A673 (cell line): ENCODE data around the gene FOXD4L4. TPM values are rescaled to one million over a fixed set of nuclear protein-coding genes. Genes with fewer than 3 reads are reported as not detected.
"Not testable (repeated sequence)": the region's sequence is repeated elsewhere in the genome, so short reads cannot be mapped to it uniquely, and the experiment has no call there.

Experiments
- Bru-seq: library from RNA; stranded (reverse); fragments of 400-500 nt; gene quantifications from one replicate; lab custom pipeline; 2021; lab: Mats Ljungman, UMichigan
- BruChase-seq, 2 experiments: library from RNA; stranded (reverse); fragments of 400-500 nt; gene quantifications; one replicate each; lab custom pipeline; 2021; lab: Mats Ljungman, UMichigan
- BruUV-seq: library from RNA; stranded (reverse); fragments of 400-500 nt; replicated peaks from 2 replicates; lab custom pipeline; 2021; lab: Mats Ljungman, UMichigan
- CTCF ChIA-PET: fragments of 300-600 bp; sonication (Branson Sonifier 250); formaldehyde crosslinking; loops from one replicate; lab custom pipeline; 2022; ENCODE audit warnings: antibody characterized with exemption; lab: Charles Lee
- POLR2A ChIA-PET: fragments of 300-600 bp; sonication (Branson Sonifier 250); formaldehyde crosslinking; loops from one replicate; lab custom pipeline; 2022; ENCODE audit warnings: antibody characterized with exemption; ENCODE audit not compliant: low non-redundant PET; lab: Charles Lee
- DNase-seq: peaks from one replicate; pipeline ENCODE4 v3.0.0-alpha.2; 2015; ENCODE audit warnings: low spot score
- H3K27ac ChIP-seq: fragments of 200-600 bp; sonication (generic); 2 replicates; pipeline ENCODE4 v1.5.1; 2016; ENCODE audit warnings: mixed run types, low read depth, mild to moderate bottlenecking, mixed read lengths, antibody characterized with exemption, low read length; ENCODE audit not compliant: poor library complexity, severe bottlenecking
- H3K27me3 ChIP-seq: fragments of 200-600 bp; sonication (generic); replicated peaks from 2 replicates; pipeline ENCODE4 v1.6.1; 2017; ENCODE audit warnings: mixed run types, low read depth, mild to moderate bottlenecking, mixed read lengths, antibody characterized with exemption, low read length; ENCODE audit not compliant: insufficient read depth, poor library complexity
- H3K36me3 ChIP-seq: fragments of 200-600 bp; sonication (generic); 2 replicates; pipeline ENCODE4 v1.6.1; 2016; ENCODE audit warnings: mixed run types, mild to moderate bottlenecking, mixed read lengths, antibody characterized with exemption, low read length; ENCODE audit not compliant: insufficient read depth, poor library complexity, severe bottlenecking
- H3K4me1 ChIP-seq: fragments of 200-600 bp; sonication (generic); 2 replicates; pipeline ENCODE4 v1.6.1; 2017; ENCODE audit warnings: mixed run types, mild to moderate bottlenecking, mixed read lengths, antibody characterized with exemption, low read length; ENCODE audit not compliant: insufficient read depth, poor library complexity, severe bottlenecking
- H3K4me3 ChIP-seq: fragments of 200-600 bp; sonication (generic); 2 replicates; pipeline ENCODE4 v1.5.1; 2016; ENCODE audit warnings: low read depth, mixed run types, mild to moderate bottlenecking, mixed read lengths, low read length; ENCODE audit not compliant: poor library complexity, severe bottlenecking
- H3K9me3 ChIP-seq: fragments of 200-600 bp; sonication (generic); 2 replicates; pipeline ENCODE4 v1.6.1; 2016; ENCODE audit warnings: mixed run types, low read depth, mild to moderate bottlenecking, mixed read lengths, antibody characterized with exemption, low read length; ENCODE audit not compliant: poor library complexity, severe bottlenecking
- intact Hi-C: fragments of 100-400 bp; cut with micrococcal nuclease; formaldehyde crosslinking; loops from one replicate; pipeline ENCODE4 v1.10.0; 2022; ENCODE audit not compliant: unreplicated experiment
- long read RNA-seq: library from polyadenylated mRNA; stranded (forward); transcript quantifications from one replicate; pipeline ENCODE4 v2.0.0, GENCODE V29; 2022
- total RNA-seq: library from RNA; stranded (reverse); gene quantifications from 2 replicates; pipeline ENCODE4 v1.2.3, GENCODE V29; 2021

The FOXD4L4 gene
- total RNA-seq (0.17 TPM in 1 of 2 replicates, not detected in the other), Bru-seq, nascent RNA (percentile 37 among the genes with signal in this experiment), BruChase-seq, experiment 1, labeled RNA remaining after a 2-hour chase (percentile 31 among the genes with signal in this experiment), BruChase-seq, experiment 2, labeled RNA remaining after a 6-hour chase (not detected)
- long read RNA-seq = 0 reads

GRCh38 chr9:65737096-65737564 lies at the start of gene FOXD4L4:
Gene FOXD4L4 (plus strand): TSS chr9:65737146. CDS start chr9:65737146, 0 bp downstream.
- H3K4me3 ChIP-seq, H3K27me3 ChIP-seq, DNase-seq, CTCF ChIA-PET, POLR2A ChIA-PET, H3K36me3 ChIP-seq, BruUV-seq, H3K9me3 ChIP-seq, H3K4me1 ChIP-seq, H3K27ac ChIP-seq, intact Hi-C loops: not testable (repeated sequence)

GRCh38 chr9:65703550-65703949 lies 33.4 kb upstream of the FOXD4L4 start:
- H3K36me3 ChIP-seq, CTCF ChIA-PET, H3K27ac ChIP-seq, H3K4me1 ChIP-seq, H3K27me3 ChIP-seq, POLR2A ChIA-PET, H3K4me3 ChIP-seq, intact Hi-C loops, H3K9me3 ChIP-seq, BruUV-seq, DNase-seq: not testable (repeated sequence)

GRCh38 chr9:65714445-65714844 lies 22.5 kb upstream of the FOXD4L4 start:
- H3K27ac ChIP-seq, POLR2A ChIA-PET, CTCF ChIA-PET, H3K4me3 ChIP-seq, H3K9me3 ChIP-seq, DNase-seq, H3K4me1 ChIP-seq, H3K27me3 ChIP-seq, intact Hi-C loops, BruUV-seq, H3K36me3 ChIP-seq: not testable (repeated sequence)

- H3K4me3 ChIP-seq, H3K36me3 ChIP-seq, DNase-seq, H3K4me1 ChIP-seq, H3K9me3 ChIP-seq, POLR2A ChIA-PET, intact Hi-C loops, H3K27me3 ChIP-seq, BruUV-seq, H3K27ac ChIP-seq, CTCF ChIA-PET: not testable (repeated sequence)
These were observed 1.2 kb downstream of the FOXD4L4 start for GRCh38 chr9:65738133-65738532.

Other genes starting within 250 kb of the FOXD4L4 start
- gene ZNG1E, start 61.2 kb upstream of the FOXD4L4 start, total RNA-seq = 62.7 and 64.8 TPM in 2 replicates